ENCODE measurements around the gene MAP2K5.

DNA sequence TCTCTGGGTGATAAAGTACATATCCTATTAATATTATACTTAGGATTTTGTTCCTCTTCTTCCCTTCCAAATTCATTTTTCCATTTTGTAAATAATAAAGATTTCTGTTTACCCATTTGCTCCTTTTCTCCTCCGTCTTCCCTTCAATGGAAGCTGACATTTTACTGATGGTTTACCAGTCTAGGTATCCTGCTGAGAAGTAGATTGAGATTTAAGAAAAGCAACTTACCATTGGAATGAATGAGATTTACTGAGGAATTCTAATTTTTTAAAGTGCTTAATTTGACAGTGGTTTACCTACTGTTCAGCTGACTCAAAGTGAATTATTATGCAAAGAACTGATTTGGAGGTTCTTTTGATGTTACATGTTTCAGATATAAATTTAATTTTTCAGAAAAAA, 19.2 kb upstream of the MAP2K5 start:
- TF ChIP-seq, protein P1, sequence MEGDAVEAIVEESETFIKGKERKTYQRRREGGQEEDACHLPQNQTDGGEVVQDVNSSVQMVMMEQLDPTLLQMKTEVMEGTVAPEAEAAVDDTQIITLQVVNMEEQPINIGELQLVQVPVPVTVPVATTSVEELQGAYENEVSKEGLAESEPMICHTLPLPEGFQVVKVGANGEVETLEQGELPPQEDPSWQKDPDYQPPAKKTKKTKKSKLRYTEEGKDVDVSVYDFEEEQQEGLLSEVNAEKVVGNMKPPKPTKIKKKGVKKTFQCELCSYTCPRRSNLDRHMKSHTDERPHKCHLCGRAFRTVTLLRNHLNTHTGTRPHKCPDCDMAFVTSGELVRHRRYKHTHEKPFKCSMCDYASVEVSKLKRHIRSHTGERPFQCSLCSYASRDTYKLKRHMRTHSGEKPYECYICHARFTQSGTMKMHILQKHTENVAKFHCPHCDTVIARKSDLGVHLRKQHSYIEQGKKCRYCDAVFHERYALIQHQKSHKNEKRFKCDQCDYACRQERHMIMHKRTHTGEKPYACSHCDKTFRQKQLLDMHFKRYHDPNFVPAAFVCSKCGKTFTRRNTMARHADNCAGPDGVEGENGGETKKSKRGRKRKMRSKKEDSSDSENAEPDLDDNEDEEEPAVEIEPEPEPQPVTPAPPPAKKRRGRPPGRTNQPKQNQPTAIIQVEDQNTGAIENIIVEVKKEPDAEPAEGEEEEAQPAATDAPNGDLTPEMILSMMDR (IDR thresholded peaks at IDR 0.05): no peak
- TF ChIP-seq EP300 (IDR thresholded peaks at IDR 0.05): no peak
- TF ChIP-seq POLR2A (IDR thresholded peaks at IDR 0.05): no peak

All from tibial nerve (tissue), 4 donors.